ENCODE measurements around the gene TNFRSF14. TPM values are rescaled to one million over a fixed set of nuclear protein-coding genes. Genes with fewer than 3 reads are reported as not detected.
"Not testable (repeated sequence)": the region's sequence is repeated elsewhere in the genome, so short reads cannot be mapped to it uniquely, and the experiment has no call there.

TNFRSF14 gene
- total RNA-seq, 2 experiments from 2014 or later = 120 to 123 TPM

DNA sequence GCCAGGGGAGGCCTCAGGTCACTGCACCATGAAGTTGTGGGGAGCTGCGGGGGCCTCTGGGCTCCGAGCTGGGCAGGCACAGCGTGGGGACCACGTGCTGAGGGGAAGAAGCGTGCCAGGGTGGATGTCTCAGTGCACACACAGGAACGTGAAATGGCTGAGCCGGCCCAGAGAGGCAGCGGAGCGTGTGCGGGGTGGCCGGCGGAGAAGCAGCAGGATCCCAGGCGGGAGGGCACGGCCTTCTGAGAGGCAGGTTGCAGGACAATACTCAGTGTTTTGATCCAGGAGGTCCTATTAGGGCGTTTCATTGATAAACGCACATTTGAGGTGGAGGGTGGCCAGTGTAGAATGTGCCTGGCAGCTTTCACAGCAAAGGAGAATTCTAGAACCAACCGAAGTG, 12.9 kb downstream of the TNFRSF14 start:
- peaks cover 2% of the 10 kb centered on the region for H3K36me3 Mint-ChIP-seq (ENCODE audit: low read depth)
- CTCF ChIA-PET = no interaction called here
- peaks cover 14% of the 10 kb centered on the region for H3K9me3 Mint-ChIP-seq
- H3K27ac Mint-ChIP-seq = no peak overlapping the region
- intact Hi-C loops (cut with micrococcal nuclease) = no loop called here
- no peak for DNase-seq
- H3K4me3 Mint-ChIP-seq = no peak overlapping the region
- H3K4me1 Mint-ChIP-seq (ENCODE audit: low read depth) = no peaks in the 10 kb centered on the region
- no peaks in the 10 kb centered on the region for H3K27me3 Mint-ChIP-seq (ENCODE audit: low read depth)

DNA sequence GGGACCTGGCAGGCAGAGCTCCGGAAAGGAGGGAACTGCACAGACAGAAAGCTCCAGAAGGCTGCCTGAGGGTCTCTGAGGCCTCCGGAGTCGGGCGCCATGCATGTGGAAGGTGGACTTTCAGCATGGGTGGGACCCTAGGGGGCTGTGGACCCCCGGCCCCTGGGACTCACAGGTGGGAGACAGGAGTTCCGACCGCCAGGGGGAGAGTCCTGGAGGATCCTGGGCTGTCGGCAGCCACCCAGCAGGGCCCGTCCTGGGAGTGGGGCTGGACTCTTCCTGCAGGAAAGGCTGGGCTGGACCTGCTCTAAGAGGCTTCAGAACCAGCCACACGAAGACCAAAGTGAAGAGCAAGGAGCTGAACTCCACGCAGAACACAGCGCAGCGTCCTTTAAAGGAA, 13.5 kb downstream of the TNFRSF14 start:
- H3K27me3 Mint-ChIP-seq (ENCODE audit: low read depth); H3K4me3 Mint-ChIP-seq; H3K4me1 Mint-ChIP-seq (ENCODE audit: low read depth); DNase-seq; H3K36me3 Mint-ChIP-seq (ENCODE audit: low read depth); intact Hi-C loops (cut with micrococcal nuclease); H3K27ac Mint-ChIP-seq; CTCF ChIA-PET: not testable (repeated sequence)
- H3K9me3 Mint-ChIP-seq = peaks cover 17% of the 10 kb centered on the region

DNA sequence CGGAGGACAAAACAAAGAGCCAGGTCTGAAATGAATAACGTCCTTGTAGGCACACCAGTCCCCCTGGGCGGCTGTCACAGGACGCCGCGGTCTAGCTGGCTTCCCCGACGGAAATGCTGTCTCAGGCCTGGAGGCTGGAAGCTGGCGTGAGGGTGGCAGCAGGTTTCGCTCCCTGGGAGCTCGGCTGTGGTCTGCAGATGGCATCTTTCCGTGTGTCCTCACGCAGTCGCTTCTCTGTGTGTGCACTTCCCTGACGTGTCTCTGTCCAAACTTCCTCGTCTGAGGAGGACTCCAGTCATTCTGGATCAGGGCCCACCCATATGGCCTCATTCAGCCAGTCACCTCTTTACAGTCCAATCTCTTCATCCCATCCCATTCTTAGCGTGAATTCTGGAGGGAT, 14.2 kb downstream of the TNFRSF14 start:
- Mint-ChIP-seq H3K27ac (no peak overlapping the region), H3K9me3 (peaks cover 17% of the 10 kb centered on the region), H3K4me1 (ENCODE audit: low read depth) (peaks cover 3% of the 10 kb centered on the region), H3K4me3 (no peak overlapping the region), H3K27me3 (ENCODE audit: low read depth) (no peaks in the 10 kb centered on the region), H3K36me3 (ENCODE audit: low read depth) (peaks cover 2% of the 10 kb centered on the region)
- CTCF ChIA-PET = interaction anchor here (0.8 kb wide), 1 partner anchor 9 kb away, joined by 3 read pairs; no protein-coding TSS in a partner anchor
- no peak for DNase-seq
- intact Hi-C loops (cut with micrococcal nuclease) = no loop called here

DNA sequence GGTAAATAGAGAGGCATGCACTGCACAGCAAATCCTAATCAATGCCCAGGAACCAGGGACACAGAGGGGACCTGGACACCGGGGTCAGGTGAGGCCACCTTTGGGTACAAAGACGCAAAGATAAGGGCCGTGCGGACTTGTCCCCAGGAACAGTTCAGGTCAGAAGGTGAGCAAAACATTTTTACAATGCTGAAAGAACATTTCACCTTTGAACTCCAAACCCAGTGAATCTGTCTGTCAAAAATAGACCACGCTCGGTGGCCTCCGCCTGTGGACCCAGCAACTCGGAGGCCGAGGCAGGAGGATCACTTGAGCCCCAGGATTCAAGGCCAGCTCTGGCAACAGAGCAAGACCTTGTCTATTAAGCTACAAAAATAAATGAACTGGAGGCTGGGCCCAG, 15.2 kb downstream of the TNFRSF14 start:
- H3K36me3 Mint-ChIP-seq (ENCODE audit: low read depth) = peaks cover 2% of the 10 kb centered on the region
- peaks cover 8% of the 10 kb centered on the region for H3K4me1 Mint-ChIP-seq (ENCODE audit: low read depth)
- no peak overlapping the region for H3K4me3 Mint-ChIP-seq
- CTCF ChIA-PET = interaction anchor here (0.8 kb wide), 1 partner anchor 10 kb away, joined by 3 read pairs; no protein-coding TSS in a partner anchor
- intact Hi-C loops (cut with micrococcal nuclease) = no loop called here
- no peaks in the 10 kb centered on the region for H3K27me3 Mint-ChIP-seq (ENCODE audit: low read depth)
- DNase-seq = no peak
- peaks cover 17% of the 10 kb centered on the region for H3K9me3 Mint-ChIP-seq
- no peak overlapping the region for H3K27ac Mint-ChIP-seq

DNA sequence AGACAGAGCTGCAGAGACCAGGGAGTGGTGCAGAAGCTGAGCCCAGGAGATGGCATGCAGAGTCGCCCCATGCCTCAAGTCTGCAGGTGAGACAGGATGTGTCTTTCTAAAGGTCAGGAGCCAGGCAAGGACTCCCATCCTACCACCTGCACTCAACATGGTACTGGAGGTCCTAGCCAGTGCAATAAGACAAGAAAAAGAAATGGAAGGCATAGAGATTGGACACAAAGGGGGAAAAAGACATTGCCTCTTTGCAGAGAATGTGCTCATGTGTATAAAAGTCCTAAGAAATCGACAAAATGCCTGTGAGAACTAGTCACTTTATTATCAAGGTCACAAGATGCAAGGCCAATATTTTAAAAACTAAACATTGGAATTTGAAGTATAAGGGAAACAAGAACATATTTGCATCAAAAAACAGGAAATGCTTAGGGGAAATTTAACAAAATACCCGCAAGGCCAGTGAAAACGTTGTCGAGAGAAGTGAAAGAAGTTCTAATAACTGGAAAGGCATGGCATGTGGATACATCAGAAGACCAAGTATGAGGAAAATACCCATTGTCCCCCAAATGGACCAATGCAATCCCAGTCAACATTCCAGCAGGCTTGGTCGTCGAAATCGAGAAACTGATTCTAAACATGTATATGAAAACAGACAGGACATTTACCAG, 17.2 kb downstream of the TNFRSF14 start:
- CTCF ChIA-PET = no interaction called here
- no peak for DNase-seq
- peaks cover 17% of the 10 kb centered on the region for H3K4me1 Mint-ChIP-seq (ENCODE audit: low read depth)
- H3K4me3 Mint-ChIP-seq = no peak overlapping the region
- intact Hi-C loops (cut with micrococcal nuclease) = no loop called here
- peaks cover 2% of the 10 kb centered on the region for H3K36me3 Mint-ChIP-seq (ENCODE audit: low read depth)
- H3K27me3 Mint-ChIP-seq (ENCODE audit: low read depth) = no peaks in the 10 kb centered on the region
- no peak overlapping the region for H3K27ac Mint-ChIP-seq
- H3K9me3 Mint-ChIP-seq = peaks cover 17% of the 10 kb centered on the region

DNA sequence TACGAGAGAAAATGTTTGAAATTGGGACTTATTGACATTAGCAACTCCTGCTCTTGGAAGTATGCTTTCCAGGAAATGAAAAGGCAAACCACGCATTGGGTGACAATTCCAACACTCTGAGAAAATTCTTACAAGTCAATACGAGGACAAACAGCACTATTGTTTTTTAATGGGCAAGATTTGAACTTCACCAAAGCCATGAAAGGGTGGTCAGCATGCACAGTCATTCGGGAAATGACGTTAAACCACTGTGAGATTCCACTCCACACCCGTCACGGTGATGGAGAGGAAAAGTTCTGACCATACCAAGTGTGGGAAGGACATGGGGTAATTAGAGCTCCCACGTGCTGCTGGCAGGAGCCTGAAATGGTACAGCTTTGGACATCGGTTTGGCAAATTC, 18.2 kb downstream of the TNFRSF14 start:
- Mint-ChIP-seq H3K27ac (no peak overlapping the region), H3K36me3 (ENCODE audit: low read depth) (peaks cover 4% of the 10 kb centered on the region), H3K27me3 (ENCODE audit: low read depth) (no peaks in the 10 kb centered on the region), H3K9me3 (peaks cover 17% of the 10 kb centered on the region), H3K4me3 (no peak overlapping the region), H3K4me1 (ENCODE audit: low read depth) (peaks cover 26% of the 10 kb centered on the region)
- DNase-seq = no peak
- CTCF ChIA-PET = no interaction called here
- intact Hi-C loops (cut with micrococcal nuclease) = no loop called here

DNA sequence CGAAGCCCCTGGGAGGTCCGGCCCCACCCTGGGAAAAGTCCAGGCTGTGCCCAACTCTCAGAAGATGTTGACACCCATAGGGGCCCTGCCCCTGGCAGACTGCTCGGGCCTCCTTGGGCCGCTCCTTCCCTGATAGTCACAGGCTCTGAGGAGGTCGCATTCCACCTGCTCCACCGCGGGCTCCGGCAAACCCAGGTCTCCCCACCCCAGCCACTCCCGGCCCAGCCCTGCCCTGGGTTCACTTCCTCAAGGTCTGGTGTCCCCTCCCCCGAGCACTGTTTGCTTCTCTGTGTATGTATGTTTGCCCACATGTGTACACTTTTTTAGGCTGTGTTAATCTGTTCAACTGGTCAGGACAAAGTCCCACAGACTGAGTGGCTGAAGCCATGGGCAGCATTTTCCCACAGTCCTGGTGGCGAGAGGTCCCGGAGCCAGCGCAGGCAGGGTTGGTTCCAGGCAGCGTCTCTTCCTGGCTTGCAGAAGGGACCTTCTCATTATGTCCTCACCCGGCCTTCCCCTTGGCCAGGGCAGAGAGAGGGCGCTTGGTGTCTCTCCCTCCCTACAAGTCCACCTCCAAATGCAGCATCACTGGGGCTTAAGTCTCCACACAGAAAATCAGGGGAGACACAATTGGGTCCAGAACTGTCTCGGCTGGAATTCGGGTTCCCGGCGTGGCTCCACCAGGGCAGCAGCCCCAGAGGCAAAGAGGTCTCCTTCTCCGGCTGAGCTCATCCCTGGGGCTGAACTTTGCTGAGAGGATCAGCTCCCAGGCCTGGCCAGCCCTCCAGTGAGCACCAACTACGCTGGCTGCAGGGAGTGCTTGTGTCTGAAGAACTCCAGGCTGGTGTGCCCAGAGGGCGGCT, 19.9 kb downstream of the TNFRSF14 start:
- intact Hi-C loops (cut with micrococcal nuclease) = loop anchor here (5.0 kb wide), 1 partner anchor 1326 kb away; the partner anchor contains the start of gene C1orf174
- H3K27ac Mint-ChIP-seq = peak overlapping the region; percentile 97
- no peaks in the 10 kb centered on the region for H3K27me3 Mint-ChIP-seq (ENCODE audit: low read depth)
- CTCF ChIA-PET = interaction anchor here (0.9 to 2.7 kb wide), 2 partner anchors 10 to 14 kb away, joined by 4 to 10 read pairs; no protein-coding TSS in a partner anchor
- no peak overlapping the region for H3K4me3 Mint-ChIP-seq
- peaks cover 4% of the 10 kb centered on the region for H3K36me3 Mint-ChIP-seq (ENCODE audit: low read depth)
- no peak for DNase-seq
- H3K9me3 Mint-ChIP-seq = peaks cover 17% of the 10 kb centered on the region
- peaks cover 40% of the 10 kb centered on the region for H3K4me1 Mint-ChIP-seq (ENCODE audit: low read depth)

DNA sequence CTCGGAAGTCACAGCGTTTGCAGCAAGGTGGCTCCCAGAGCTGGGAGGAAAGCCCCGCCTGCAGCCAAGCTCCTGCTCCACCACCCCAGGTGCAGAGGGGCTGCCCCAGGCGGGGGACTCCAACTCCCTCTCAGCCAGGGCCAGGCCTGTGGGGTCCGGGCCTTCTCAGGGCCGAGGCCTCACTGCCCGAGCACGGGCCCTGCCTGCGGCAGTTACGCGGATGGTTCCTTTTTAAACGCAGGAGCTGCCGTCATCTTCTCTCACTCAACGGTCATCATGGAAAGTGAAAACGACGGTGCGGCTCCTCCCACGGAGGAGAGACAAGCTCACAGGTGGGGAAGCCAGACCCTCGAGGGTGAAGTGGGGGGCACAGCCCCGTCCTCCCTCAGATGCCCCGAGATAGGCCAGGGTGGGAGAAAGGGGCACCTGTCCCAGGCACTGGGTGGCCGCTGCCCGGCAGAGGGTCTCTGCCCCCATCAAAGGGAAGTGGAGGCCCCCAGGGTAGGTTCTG, 21.4 kb downstream of the TNFRSF14 start:
- not testable (repeated sequence) for H3K36me3 Mint-ChIP-seq (ENCODE audit: low read depth); H3K27me3 Mint-ChIP-seq (ENCODE audit: low read depth)
- Mint-ChIP-seq H3K27ac (peak overlapping the region; percentile 97), H3K4me3 (peak overlapping the region; percentile 78), H3K9me3 (peaks cover 15% of the 10 kb centered on the region), H3K4me1 (ENCODE audit: low read depth) (peaks cover 56% of the 10 kb centered on the region)
- intact Hi-C loops (cut with micrococcal nuclease) = loop anchor here (1.0 to 5.0 kb wide), 5 partner anchors 9 to 1325 kb away; partner anchors contain the start of genes C1orf174, PANK4, PRXL2B and TNFRSF14
- CTCF ChIA-PET = interaction anchor here (0.6 to 2.7 kb wide), 4 partner anchors 16 to 1100 kb away, joined by 3 to 10 read pairs (median 6); partner anchors contain the start of gene TNFRSF14
- DNase-seq = peak; percentile 77

DNA sequence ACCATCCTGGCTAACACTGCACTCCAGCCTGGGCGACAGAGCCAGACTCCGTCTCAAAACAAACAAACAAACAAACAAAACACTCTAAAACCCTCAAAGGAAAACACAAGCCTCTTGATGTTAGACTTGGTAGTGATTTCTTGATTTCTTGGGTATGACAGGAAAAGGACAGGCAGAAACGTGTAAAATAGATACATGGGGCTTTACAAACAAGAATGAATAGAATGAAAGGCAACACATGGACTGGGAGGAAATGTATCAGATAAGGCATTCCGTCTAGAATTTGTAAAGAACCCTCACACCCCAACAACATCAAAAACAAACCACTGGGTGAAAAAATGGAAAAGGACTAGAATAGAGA, 22.6 kb downstream of the TNFRSF14 start:
- Mint-ChIP-seq H3K4me1 (ENCODE audit: low read depth) (peaks cover 66% of the 10 kb centered on the region), H3K27ac (peak overlapping the region; percentile 97), H3K4me3 (peak overlapping the region; percentile 78), H3K36me3 (ENCODE audit: low read depth) (peaks cover 4% of the 10 kb centered on the region), H3K27me3 (ENCODE audit: low read depth) (no peaks in the 10 kb centered on the region), H3K9me3 (peaks cover 6% of the 10 kb centered on the region)
- no peak for DNase-seq
- intact Hi-C loops (cut with micrococcal nuclease) = loop anchor here (1.0 to 5.0 kb wide), 5 partner anchors 8 to 1324 kb away; partner anchors contain the start of genes C1orf174, PANK4, PRXL2B and TNFRSF14
- CTCF ChIA-PET = interaction anchor here (0.9 to 1.5 kb wide), 4 partner anchors 23 to 67 kb away, joined by 3 to 9 read pairs (median 4); partner anchors contain the start of gene TNFRSF14

DNA sequence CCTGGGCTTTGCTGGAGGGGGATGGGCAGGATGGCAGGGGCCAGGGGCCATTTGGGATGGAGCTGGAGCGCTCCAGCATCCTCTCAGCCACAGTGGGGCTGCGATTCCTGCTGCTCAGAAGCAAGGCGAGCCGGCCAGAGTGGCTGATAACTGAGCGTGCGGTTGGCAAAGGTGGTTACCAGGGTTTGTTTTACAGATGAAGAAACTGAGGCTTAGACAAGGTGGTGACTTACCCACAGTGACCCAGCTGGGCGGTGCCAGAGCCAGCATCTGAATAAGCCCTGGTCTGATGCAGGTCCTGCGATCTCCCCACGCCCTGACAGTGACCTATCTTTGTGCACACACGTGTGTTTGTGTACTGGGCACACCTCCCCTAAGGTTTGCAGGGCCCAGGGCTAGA, 24.5 kb downstream of the TNFRSF14 start:
- Mint-ChIP-seq H3K4me3 (peak overlapping the region; percentile 61), H3K27me3 (ENCODE audit: low read depth) (no peaks in the 10 kb centered on the region), H3K36me3 (ENCODE audit: low read depth) (peaks cover 7% of the 10 kb centered on the region), H3K4me1 (ENCODE audit: low read depth) (peaks cover 77% of the 10 kb centered on the region), H3K27ac (peak overlapping the region; percentile 99), H3K9me3 (no peaks in the 10 kb centered on the region)
- no peak for DNase-seq
- CTCF ChIA-PET = interaction anchor here (1.1 to 1.3 kb wide), 2 partner anchors 19 to 24 kb away, joined by 4 to 5 read pairs; partner anchors contain the start of gene TNFRSF14
- intact Hi-C loops (cut with micrococcal nuclease) = loop anchor here (10.0 kb wide), 1 partner anchor 286 kb away; no protein-coding TSS in a partner anchor

DNA sequence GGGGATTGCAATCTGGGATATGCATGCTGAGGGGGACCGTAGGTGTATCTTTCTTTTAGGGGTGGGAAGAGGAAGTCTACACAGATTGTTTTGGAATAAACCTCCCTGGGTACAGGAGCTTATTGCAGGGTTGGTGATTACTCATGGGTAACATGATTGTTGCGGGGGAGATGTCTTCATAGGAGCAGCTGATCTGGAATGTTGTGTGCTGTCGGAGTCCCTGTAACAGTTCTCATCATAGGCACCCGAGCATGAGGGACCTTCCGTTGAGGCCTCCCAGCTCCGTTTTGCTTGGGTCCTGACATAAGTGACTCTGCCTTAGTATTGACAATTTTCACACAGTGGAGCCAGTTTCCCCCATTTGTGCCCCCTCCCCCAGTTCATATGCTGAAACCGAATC, 26.2 kb downstream of the TNFRSF14 start:
- CTCF ChIA-PET = interaction anchor here (2.6 kb wide), 1 partner anchor 26 kb away, joined by 11 read pairs; the partner anchor contains the start of gene TNFRSF14
- no peak for DNase-seq
- peak overlapping the region; percentile 99 for H3K27ac Mint-ChIP-seq
- intact Hi-C loops (cut with micrococcal nuclease) = loop anchor here (10.0 kb wide), 1 partner anchor 288 kb away; no protein-coding TSS in a partner anchor
- no peak overlapping the region for H3K4me3 Mint-ChIP-seq
- no peaks in the 10 kb centered on the region for H3K9me3 Mint-ChIP-seq
- H3K27me3 Mint-ChIP-seq (ENCODE audit: low read depth) = no peaks in the 10 kb centered on the region
- H3K36me3 Mint-ChIP-seq (ENCODE audit: low read depth) = peaks cover 7% of the 10 kb centered on the region
- H3K4me1 Mint-ChIP-seq (ENCODE audit: low read depth) = peaks cover 66% of the 10 kb centered on the region

DNA sequence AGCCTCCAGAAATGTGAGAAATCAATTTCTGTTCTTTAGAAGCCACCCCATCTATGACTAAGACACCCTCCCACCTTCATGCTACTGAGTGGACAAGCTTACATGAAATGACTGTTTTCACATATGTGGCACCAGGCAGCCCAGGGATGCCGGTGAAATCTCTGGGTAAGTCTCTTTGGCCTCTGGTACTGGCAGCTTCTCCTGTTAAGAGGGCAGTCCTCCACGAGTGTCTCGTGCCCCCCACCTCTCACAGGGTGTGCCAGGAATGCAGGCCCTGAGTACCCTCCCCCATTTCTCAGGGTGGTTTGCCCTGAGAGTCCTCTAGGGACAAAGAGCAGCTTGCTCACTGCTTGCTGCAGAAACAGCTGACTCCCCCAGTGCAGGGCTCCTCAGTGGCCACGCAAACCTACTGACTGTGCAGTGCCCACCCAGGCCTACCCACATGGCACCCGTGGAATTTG, 27.2 kb downstream of the TNFRSF14 start:
- peak overlapping the region; percentile 85 for H3K27ac Mint-ChIP-seq
- peak; percentile 54 for DNase-seq
- intact Hi-C loops (cut with micrococcal nuclease) = loop anchor here (10.0 kb wide), 1 partner anchor 289 kb away; no protein-coding TSS in a partner anchor
- H3K36me3 Mint-ChIP-seq (ENCODE audit: low read depth) = peaks cover 7% of the 10 kb centered on the region
- no peaks in the 10 kb centered on the region for H3K9me3 Mint-ChIP-seq
- H3K4me3 Mint-ChIP-seq = peak overlapping the region; percentile 80
- CTCF ChIA-PET = interaction anchor here (1.6 to 3.8 kb wide), 3 partner anchors 22 to 36 kb away, joined by 3 to 24 read pairs (median 11); partner anchors contain the start of gene TNFRSF14
- H3K4me1 Mint-ChIP-seq (ENCODE audit: low read depth) = peaks cover 66% of the 10 kb centered on the region
- no peaks in the 10 kb centered on the region for H3K27me3 Mint-ChIP-seq (ENCODE audit: low read depth)

Measured in activated naive CD4-positive, alpha-beta T cell treated with anti-CD3 and anti-CD28 coated beads for 36 hours (primary cell).